Central memory CD8-positive, alpha-beta T cell (primary cell): ENCODE results near the gene BNIP2.
"Not testable (repeated sequence)": the region's sequence is repeated elsewhere in the genome, so short reads cannot be mapped to it uniquely, and the experiment has no call there.

Experiments
- ATAC-seq: fragments of 150-1000 bp; cut with Tn5 transposase; replicated peaks from 2 replicates; pipeline ENCODE4 v1.10.0; 2022; ENCODE audit warnings: mild to moderate bottlenecking, moderate FRiP score, moderate number of reproducible peaks; ENCODE audit not compliant: poor library complexity, severe bottlenecking; ENCODE audit errors: extremely low read depth
- DNase-seq, 2 donors: peaks; one replicate each; pipeline ENCODE4 v3.0.0; 2021; ENCODE audit warnings: low spot score in 2 of 2
- H3K27ac Mint-ChIP-seq: one replicate; pipeline ENCODE4 v1.8.0; 2022; ENCODE audit warnings: low read depth, mild to moderate bottlenecking, moderate library complexity, mixed read lengths
- H3K27me3 Mint-ChIP-seq: one replicate; pipeline ENCODE4 v1.8.0; 2022; ENCODE audit warnings: mixed read lengths
- H3K36me3 Mint-ChIP-seq: one replicate; pipeline ENCODE4 v1.8.0; 2022; ENCODE audit warnings: mild to moderate bottlenecking, moderate library complexity, mixed read lengths; ENCODE audit not compliant: insufficient read depth
- H3K4me1 Mint-ChIP-seq: one replicate; pipeline ENCODE4 v1.8.0; 2022; ENCODE audit warnings: mixed read lengths
- H3K4me3 Mint-ChIP-seq: one replicate; pipeline ENCODE4 v1.8.0; 2022; ENCODE audit warnings: mild to moderate bottlenecking, moderate library complexity, mixed read lengths
- H3K9me3 Mint-ChIP-seq: one replicate; pipeline ENCODE4 v1.8.0; 2022; ENCODE audit warnings: mixed read lengths

The BNIP2 gene

DNA sequence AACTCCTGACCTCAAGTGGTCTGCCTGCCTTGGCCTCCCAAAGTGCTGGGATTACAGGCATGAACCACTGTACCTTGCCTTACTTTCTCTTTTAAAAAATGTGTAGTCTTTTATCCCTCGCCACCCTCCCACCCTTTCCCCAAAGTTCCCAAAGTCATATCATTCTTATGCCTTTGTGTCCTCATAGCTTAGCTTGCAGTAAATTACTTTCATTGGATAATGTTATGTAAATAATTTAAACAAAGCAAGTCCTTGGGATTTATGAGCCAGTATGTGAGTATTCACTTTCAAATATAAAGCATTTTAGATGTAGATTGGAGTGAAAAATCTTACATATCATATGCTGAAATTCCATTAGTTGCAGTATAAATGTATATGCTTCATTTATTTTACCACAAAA, 42.8 kb downstream of the BNIP2 start:
- Mint-ChIP-seq H3K27ac (no peak overlapping the region), H3K4me1 (peaks cover 5% of the 10 kb centered on the region), H3K27me3 (no peaks in the 10 kb centered on the region), H3K4me3 (no peak overlapping the region), H3K9me3 (no peaks in the 10 kb centered on the region), H3K36me3 (peaks cover 29% of the 10 kb centered on the region)
- DNase-seq: no peak
- no peak for ATAC-seq

DNA sequence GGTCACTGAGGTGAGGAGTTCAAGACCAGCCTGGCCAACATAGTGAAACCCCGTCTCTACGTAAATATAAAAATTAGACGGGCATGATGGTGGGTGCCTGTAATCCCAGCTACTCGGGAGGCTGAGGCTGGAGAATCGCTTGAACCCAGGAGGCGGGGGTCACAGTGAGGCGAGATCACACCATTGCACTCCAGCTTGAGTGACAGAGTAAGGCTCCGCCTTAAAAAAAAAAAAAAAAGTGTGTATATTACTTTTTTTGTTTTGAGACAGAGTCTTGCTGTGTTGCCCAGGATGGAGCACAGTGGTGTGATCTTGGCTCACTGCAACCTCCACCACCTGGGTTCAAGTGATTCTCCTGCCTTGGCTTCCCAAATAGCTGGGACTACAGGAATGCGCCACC, 43.3 kb downstream of the BNIP2 start:
- not testable (repeated sequence) for H3K4me3 Mint-ChIP-seq, H3K27ac Mint-ChIP-seq, H3K4me1 Mint-ChIP-seq, ATAC-seq, H3K27me3 Mint-ChIP-seq, H3K9me3 Mint-ChIP-seq, DNase-seq
- H3K36me3 Mint-ChIP-seq: peaks cover 33% of the 10 kb centered on the region

- no peaks in the 10 kb centered on the region for H3K9me3 Mint-ChIP-seq
- no peak for ATAC-seq
- no peak overlapping the region for H3K27ac Mint-ChIP-seq
- H3K36me3 Mint-ChIP-seq: peaks cover 29% of the 10 kb centered on the region
- H3K4me1 Mint-ChIP-seq: peaks cover 5% of the 10 kb centered on the region
- DNase-seq: no peak
- H3K4me3 Mint-ChIP-seq: no peak overlapping the region
- no peaks in the 10 kb centered on the region for H3K27me3 Mint-ChIP-seq
Measured at GRCh38 chr15:59644756-59645155, 44.4 kb downstream of the BNIP2 start.

GRCh38 chr15:59642351-59642750, 46.8 kb downstream of the BNIP2 start:
- H3K27ac Mint-ChIP-seq: no peak overlapping the region
- peaks cover 5% of the 10 kb centered on the region for H3K4me1 Mint-ChIP-seq
- no peak for ATAC-seq
- H3K9me3 Mint-ChIP-seq: no peaks in the 10 kb centered on the region
- DNase-seq: no peak
- no peaks in the 10 kb centered on the region for H3K27me3 Mint-ChIP-seq
- peaks cover 28% of the 10 kb centered on the region for H3K36me3 Mint-ChIP-seq
- no peak overlapping the region for H3K4me3 Mint-ChIP-seq

- not testable (repeated sequence) for ATAC-seq, DNase-seq, H3K4me1 Mint-ChIP-seq, H3K27me3 Mint-ChIP-seq, H3K4me3 Mint-ChIP-seq, H3K9me3 Mint-ChIP-seq, H3K27ac Mint-ChIP-seq
- peaks cover 19% of the 10 kb centered on the region for H3K36me3 Mint-ChIP-seq
Measured at GRCh38 chr15:59637507-59637906, 51.6 kb downstream of the BNIP2 start.

DNA sequence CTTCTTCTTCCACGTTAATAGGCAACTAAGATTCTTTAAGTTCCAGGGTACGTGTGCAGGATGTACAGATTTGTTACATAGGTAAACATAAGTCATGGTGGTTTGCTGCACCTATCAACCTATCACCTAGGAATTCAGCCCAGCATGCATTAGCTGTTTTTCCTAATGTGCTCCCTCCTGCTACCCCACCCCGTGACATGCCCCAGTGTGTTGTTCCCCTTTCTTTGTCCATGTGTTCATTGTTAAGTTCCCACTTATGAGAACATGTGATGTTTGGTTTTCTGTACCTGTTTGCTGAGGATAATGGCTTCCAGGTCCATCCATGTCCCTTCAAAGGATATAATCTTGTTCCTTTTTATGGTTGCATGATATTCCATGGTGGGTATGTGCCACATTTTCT, 52.9 kb downstream of the BNIP2 start:
- H3K9me3 Mint-ChIP-seq: no peaks in the 10 kb centered on the region
- no peak overlapping the region for H3K4me3 Mint-ChIP-seq
- H3K4me1 Mint-ChIP-seq: no peaks in the 10 kb centered on the region
- no peak for DNase-seq
- no peak for ATAC-seq
- no peak overlapping the region for H3K27ac Mint-ChIP-seq
- no peaks in the 10 kb centered on the region for H3K27me3 Mint-ChIP-seq
- peaks cover 16% of the 10 kb centered on the region for H3K36me3 Mint-ChIP-seq

GRCh38 chr15:59632714-59633113, 56.4 kb downstream of the BNIP2 start:
- Mint-ChIP-seq H3K27me3 (no peaks in the 10 kb centered on the region), H3K36me3 (peaks cover 1% of the 10 kb centered on the region), H3K9me3 (no peaks in the 10 kb centered on the region), H3K27ac (no peak overlapping the region), H3K4me1 (no peaks in the 10 kb centered on the region), H3K4me3 (no peak overlapping the region)
- ATAC-seq (no peak), DNase-seq (no peak)

DNA sequence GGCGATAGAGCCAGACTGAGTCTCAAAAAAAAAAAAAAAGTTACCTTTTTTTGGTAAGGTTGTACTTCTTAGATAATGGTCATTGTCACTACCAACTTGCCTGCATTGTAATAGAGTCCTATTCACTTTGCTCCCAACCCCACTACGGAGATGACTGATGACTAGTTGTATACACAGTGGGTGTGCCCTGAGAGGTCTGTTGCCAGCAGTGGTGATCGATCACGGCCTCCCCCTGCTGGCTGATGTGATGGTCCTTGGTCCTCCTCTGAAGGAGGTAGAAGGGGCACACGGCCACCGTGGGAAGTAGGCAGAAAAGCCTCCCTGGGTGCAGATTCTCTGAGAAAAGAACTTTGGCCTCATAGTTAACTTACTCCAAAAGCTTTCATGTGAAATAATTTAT, 66.8 kb downstream of the BNIP2 start:
- no peaks in the 10 kb centered on the region for H3K4me1 Mint-ChIP-seq
- H3K9me3 Mint-ChIP-seq: no peaks in the 10 kb centered on the region
- no peak overlapping the region for H3K4me3 Mint-ChIP-seq
- no peak overlapping the region for H3K27ac Mint-ChIP-seq
- ATAC-seq: no peak
- no peak for DNase-seq
- no peaks in the 10 kb centered on the region for H3K36me3 Mint-ChIP-seq
- peaks cover 26% of the 10 kb centered on the region for H3K27me3 Mint-ChIP-seq

DNA sequence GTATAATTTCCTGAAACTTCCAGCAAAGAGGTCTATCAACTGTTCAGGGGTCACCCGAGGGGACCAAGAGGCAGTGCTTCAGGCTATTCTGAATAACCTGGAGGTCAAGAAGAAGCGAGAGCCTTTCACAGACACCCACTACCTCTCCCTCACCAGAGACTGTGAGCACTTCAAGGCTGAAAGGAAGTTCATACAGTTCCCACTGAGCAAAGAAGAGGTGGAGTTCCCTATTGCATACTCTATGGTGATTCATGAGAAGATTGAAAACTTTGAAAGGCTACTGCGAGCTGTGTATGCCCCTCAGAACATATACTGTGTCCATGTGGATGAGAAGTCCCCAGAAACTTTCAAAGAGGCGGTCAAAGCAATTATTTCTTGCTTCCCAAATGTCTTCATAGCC, 70.7 kb downstream of the BNIP2 start:
- DNase-seq: no peak
- Mint-ChIP-seq H3K4me3 (no peak overlapping the region), H3K27ac (no peak overlapping the region), H3K27me3 (peaks cover 62% of the 10 kb centered on the region), H3K9me3 (no peaks in the 10 kb centered on the region), H3K4me1 (no peaks in the 10 kb centered on the region), H3K36me3 (no peaks in the 10 kb centered on the region)
- ATAC-seq: no peak

DNA sequence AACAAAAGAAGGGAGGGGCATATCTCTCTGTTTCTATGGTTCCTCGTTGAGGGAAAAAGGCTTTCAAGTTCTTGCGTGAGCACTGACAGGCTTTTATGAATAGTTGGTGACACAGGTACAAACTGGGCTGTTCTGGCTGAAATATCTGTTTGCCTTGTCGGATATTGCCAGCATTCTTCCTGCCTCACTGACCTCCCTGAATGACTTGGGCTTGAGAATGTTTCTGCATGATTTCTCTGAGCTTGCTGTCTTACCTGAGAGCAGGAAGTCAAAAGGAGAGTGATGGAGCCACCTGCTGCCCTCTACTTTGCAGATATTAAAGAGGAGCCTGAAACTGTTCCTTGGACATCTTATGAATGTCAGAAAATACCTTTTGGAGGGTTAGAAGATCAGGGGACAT, 72.7 kb downstream of the BNIP2 start:
- no peak overlapping the region for H3K27ac Mint-ChIP-seq
- H3K27me3 Mint-ChIP-seq: peaks cover 75% of the 10 kb centered on the region
- H3K4me3 Mint-ChIP-seq: no peak overlapping the region
- H3K36me3 Mint-ChIP-seq: no peaks in the 10 kb centered on the region
- DNase-seq: no peak
- no peak for ATAC-seq
- no peaks in the 10 kb centered on the region for H3K9me3 Mint-ChIP-seq
- peaks cover 2% of the 10 kb centered on the region for H3K4me1 Mint-ChIP-seq

DNA sequence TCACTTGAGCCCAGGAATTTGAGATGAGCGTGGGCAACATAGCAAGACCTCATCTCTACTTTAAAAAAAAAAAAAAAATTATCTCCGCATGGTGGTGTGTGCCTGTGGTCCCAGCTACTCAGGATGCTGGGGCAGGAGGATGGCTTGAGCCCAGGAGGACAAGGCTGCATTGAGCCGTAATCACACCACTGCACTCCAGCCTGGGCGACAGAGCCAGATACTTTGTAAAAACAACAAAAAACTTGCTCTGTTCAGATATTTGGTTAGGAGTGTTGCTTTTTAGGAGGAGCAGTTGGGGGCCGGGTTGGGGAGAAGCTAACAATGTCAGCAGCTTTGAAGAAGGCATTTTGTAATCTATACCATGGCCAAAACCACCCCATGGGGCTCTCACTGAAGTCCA, 73.5 kb downstream of the BNIP2 start:
- Mint-ChIP-seq H3K4me1 (peaks cover 7% of the 10 kb centered on the region), H3K27me3 (peaks cover 75% of the 10 kb centered on the region), H3K27ac (no peak overlapping the region), H3K36me3 (no peaks in the 10 kb centered on the region), H3K9me3 (no peaks in the 10 kb centered on the region), H3K4me3 (no peak overlapping the region)
- no peak for DNase-seq
- no peak for ATAC-seq

DNA sequence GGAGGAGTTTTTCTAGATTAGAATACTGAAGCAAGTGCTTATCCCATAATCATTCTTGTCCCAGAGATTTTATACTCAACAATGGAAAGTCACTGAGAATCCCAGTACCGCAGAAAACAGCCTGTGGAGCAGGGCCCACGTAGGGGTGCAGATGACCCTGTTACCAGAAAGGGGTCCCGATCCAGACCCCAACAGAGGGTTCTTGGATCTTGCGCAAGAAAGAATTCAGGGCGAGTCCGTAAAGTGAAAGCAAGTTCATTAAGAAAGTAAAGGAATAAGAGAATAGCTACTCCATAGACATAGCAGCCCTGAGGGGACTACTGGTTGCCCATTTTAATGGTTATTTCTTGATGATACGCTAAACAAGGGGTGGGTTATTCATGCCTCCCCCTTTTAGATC, 75.0 kb downstream of the BNIP2 start:
- ATAC-seq (no peak), DNase-seq (no peak)
- Mint-ChIP-seq H3K4me3 (no peak overlapping the region), H3K36me3 (peaks cover 2% of the 10 kb centered on the region), H3K4me1 (peaks cover 7% of the 10 kb centered on the region), H3K27ac (no peak overlapping the region), H3K27me3 (peaks cover 68% of the 10 kb centered on the region), H3K9me3 (no peaks in the 10 kb centered on the region)

DNA sequence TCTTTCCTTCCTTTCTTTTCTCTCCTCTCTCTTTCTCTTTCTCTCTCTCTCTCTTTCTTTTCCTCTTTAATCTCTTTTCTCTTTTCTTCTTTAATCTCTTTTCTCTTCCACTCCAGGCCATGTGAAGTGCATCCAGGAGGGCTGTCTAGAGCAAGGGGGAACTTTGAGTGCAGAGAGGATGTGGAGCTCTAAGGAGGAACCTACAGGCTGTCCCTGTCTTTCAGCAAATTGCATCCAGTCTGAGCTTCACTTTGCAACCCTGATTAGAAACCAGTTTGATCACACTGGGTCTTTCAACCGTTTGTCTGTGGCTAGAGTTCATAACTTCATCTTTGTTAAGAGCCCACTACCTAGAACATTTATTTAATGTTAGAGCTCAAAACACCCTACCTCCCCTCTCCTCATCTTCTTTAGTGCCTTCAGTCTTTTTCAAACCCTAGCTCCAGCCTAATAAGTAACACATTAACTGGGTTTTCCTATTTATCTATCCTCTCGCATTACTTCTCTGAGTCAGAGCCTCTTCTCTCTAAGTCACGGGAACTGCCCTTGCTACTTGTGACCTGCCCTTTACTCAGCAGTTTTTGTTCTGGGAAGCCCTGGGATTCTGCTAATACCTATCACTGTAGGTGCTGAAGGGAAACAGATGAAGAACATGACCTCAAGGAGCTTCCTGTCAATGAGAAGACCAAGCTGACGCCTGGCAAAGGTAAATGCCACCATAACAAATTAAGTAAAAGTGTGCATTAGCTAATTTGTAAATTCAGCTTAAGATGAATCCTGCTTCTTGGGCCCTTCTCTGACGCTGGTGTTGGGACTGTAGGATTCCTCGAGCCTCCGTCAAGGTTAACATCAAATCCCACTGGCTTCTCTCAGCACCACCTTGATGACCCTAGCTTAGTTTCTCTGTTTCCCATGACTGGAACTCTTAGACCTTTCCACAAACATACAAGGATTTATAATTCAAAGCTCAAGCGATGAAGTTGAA, 77.6 kb downstream of the BNIP2 start, which contains the start of gene GCNT3:
Gene GCNT3 (plus strand): TSS at position 508 of the 985 bp plus-strand sequence. CDS start 6,456 bp downstream, outside the sequence.
- Mint-ChIP-seq H3K27ac (peak within 1 kb of the TSS; percentile 42), H3K4me1 (peaks cover 7% of the 10 kb centered on the region), H3K9me3 (no peaks in the 10 kb centered on the region), H3K36me3 (peaks cover 2% of the 10 kb centered on the region), H3K27me3 (peaks cover 56% of the 10 kb centered on the region), H3K4me3 (no peak within 1 kb of the TSS)
- DNase-seq (no peak), ATAC-seq (no peak)
